Measurements from ENCODE around the gene KPNA4. TPM values are rescaled to one million over a fixed set of nuclear protein-coding genes. Genes with fewer than 3 reads are reported as not detected.
"Not testable (repeated sequence)": the region's sequence is repeated elsewhere in the genome, so short reads cannot be mapped to it uniquely, and the experiment has no call there.

KPNA4 gene
- polyA plus RNA-seq, 6 donors from 2014 or later = 6.2 to 11.1 (median 10.1) TPM

GRCh38 chr3:160532371-160532770 is 33.0 kb downstream of the KPNA4 start:
- Mint-ChIP-seq H3K4me3 (no peak overlapping the region), H3K27me3 (no peaks in the 10 kb centered on the region), H3K9me3 (no peaks in the 10 kb centered on the region), H3K27ac (peak overlapping the region in 3 of 6 donors; percentile 20 to 64 (median 44)), H3K36me3 (peaks cover 11 to 14% of the 10 kb centered on the region in 2 donors), H3K4me1 (peaks cover 0 to under 1% (median 0%) of the 10 kb centered on the region in 3 donors)
- DNase-seq = no peak
- no peak for ATAC-seq (ENCODE audit: low read depth in 2 of 2)

DNA sequence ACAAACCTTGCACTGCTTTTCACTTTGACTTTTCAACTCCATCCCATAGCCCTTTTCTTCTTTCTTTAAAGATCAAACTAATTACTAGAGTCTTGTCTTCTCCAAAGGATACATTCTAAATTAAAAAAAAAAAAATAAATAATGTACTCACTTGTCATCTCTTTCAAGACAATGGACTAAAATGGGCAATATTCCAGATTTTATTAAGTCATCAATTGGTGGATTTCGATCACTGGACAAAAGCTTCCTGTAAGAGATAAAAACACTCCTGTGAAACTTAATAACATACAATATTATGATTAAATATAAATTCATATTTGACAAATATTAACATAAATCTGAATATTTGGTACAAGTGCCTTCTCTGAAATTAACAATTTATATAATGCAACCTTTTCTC is 34.1 kb downstream of the KPNA4 start:
- ATAC-seq (ENCODE audit: low read depth in 2 of 2) (no peak), DNase-seq (no peak)
- Mint-ChIP-seq H3K36me3 (peaks cover 14 to 17% of the 10 kb centered on the region in 2 donors), H3K4me1 (no peaks in the 10 kb centered on the region), H3K27ac (peak overlapping the region in 2 of 6 donors; percentile 28 to 46), H3K9me3 (no peaks in the 10 kb centered on the region), H3K4me3 (no peak overlapping the region), H3K27me3 (no peaks in the 10 kb centered on the region)

- not testable (repeated sequence) for H3K4me3 Mint-ChIP-seq; H3K27me3 Mint-ChIP-seq; ATAC-seq (ENCODE audit: low read depth in 2 of 2); DNase-seq; H3K9me3 Mint-ChIP-seq; H3K4me1 Mint-ChIP-seq
- Mint-ChIP-seq H3K36me3 (peaks cover 16 to 18% of the 10 kb centered on the region in 2 donors), H3K27ac (peak overlapping the region in 1 of 6 donors; percentile 56)
These were observed 49.0 kb downstream of the KPNA4 start for GRCh38 chr3:160516391-160516790.

- Mint-ChIP-seq H3K4me1 (no peaks in the 10 kb centered on the region), H3K27ac (peak overlapping the region in 2 of 6 donors; percentile 12 to 66), H3K4me3 (no peak overlapping the region), H3K9me3 (no peaks in the 10 kb centered on the region), H3K27me3 (no peaks in the 10 kb centered on the region), H3K36me3 (peaks cover 7 to 15% of the 10 kb centered on the region in 2 donors)
- no peak for DNase-seq
- ATAC-seq (ENCODE audit: low read depth in 2 of 2) = no peak
These were observed 64.0 kb downstream of the KPNA4 start for GRCh38 chr3:160501325-160501724.

DNA sequence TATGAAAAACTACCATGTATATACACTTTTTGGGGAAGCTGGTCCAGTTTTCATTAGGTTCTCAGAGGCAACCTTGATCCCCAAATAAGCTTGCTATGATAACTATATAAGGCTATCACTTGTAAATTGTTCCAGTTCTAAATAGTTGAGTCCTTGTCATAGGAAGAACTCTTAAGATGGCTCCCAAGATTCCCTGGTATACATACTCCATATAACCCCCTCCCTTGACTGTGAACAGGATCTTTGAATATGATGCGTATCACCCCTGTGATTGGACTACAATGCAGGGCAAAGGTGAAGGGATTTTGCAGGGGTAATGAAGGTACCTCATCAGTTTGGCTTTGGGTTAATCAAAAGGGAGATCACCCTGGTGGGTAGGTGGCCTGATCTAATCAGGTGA is 67.2 kb downstream of the KPNA4 start:
- H3K27me3 Mint-ChIP-seq = no peaks in the 10 kb centered on the region
- H3K4me3 Mint-ChIP-seq = no peak overlapping the region
- DNase-seq (no peak), ATAC-seq (ENCODE audit: low read depth in 2 of 2) (no peak)
- H3K9me3 Mint-ChIP-seq = peaks cover 0 to 3% (median 0%) of the 10 kb centered on the region in 7 donors
- H3K36me3 Mint-ChIP-seq = peaks cover 7 to 12% of the 10 kb centered on the region in 2 donors
- no peaks in the 10 kb centered on the region for H3K4me1 Mint-ChIP-seq
- H3K27ac Mint-ChIP-seq = no peak overlapping the region

- Mint-ChIP-seq H3K27ac (no peak overlapping the region), H3K36me3 (no peaks in the 10 kb centered on the region), H3K9me3 (no peaks in the 10 kb centered on the region), H3K4me3 (no peak overlapping the region), H3K27me3 (no peaks in the 10 kb centered on the region), H3K4me1 (peaks cover 4 to 12% (median 5%) of the 10 kb centered on the region in 3 donors)
- DNase-seq (no peak), ATAC-seq (ENCODE audit: low read depth in 2 of 2) (no peak)
These were observed 75.2 kb downstream of the KPNA4 start for GRCh38 chr3:160490166-160490565.

GRCh38 chr3:160486459-160486869 is 78.9 kb downstream of the KPNA4 start:
- Mint-ChIP-seq H3K9me3 (no peaks in the 10 kb centered on the region), H3K4me3 (peak overlapping the region in 5 of 8 donors; percentile 15 to 89 (median 58)), H3K27ac (no peak overlapping the region), H3K4me1 (peaks cover 7 to 13% (median 7%) of the 10 kb centered on the region in 3 donors), H3K27me3 (peaks cover 0 to 5% (median 0%) of the 10 kb centered on the region in 3 donors), H3K36me3 (no peaks in the 10 kb centered on the region)
- peak; percentile 6 for DNase-seq
- ATAC-seq (ENCODE audit: low read depth in 2 of 2) = no peak

GRCh38 chr3:160482796-160483195 is 82.6 kb downstream of the KPNA4 start:
- Mint-ChIP-seq H3K27ac (peak overlapping the region in 1 of 6 donors; percentile 21), H3K36me3 (no peaks in the 10 kb centered on the region), H3K4me3 (no peak overlapping the region), H3K9me3 (no peaks in the 10 kb centered on the region), H3K27me3 (peaks cover 0 to 9% (median 0%) of the 10 kb centered on the region in 3 donors), H3K4me1 (peaks cover 7 to 13% (median 7%) of the 10 kb centered on the region in 3 donors)
- no peak for ATAC-seq (ENCODE audit: low read depth in 2 of 2)
- DNase-seq = no peak

GRCh38 chr3:160481856-160482255 is 83.5 kb downstream of the KPNA4 start:
- H3K4me3 Mint-ChIP-seq = no peak overlapping the region
- DNase-seq (no peak), ATAC-seq (ENCODE audit: low read depth in 2 of 2) (no peak)
- peaks cover 7 to 13% (median 7%) of the 10 kb centered on the region in 3 donors for H3K4me1 Mint-ChIP-seq
- peak overlapping the region in 2 of 6 donors; percentile 18 to 54 for H3K27ac Mint-ChIP-seq
- peaks cover 0 to 10% (median 0%) of the 10 kb centered on the region in 3 donors for H3K27me3 Mint-ChIP-seq
- no peaks in the 10 kb centered on the region for H3K9me3 Mint-ChIP-seq
- H3K36me3 Mint-ChIP-seq = no peaks in the 10 kb centered on the region

- DNase-seq (no peak), ATAC-seq (ENCODE audit: low read depth in 2 of 2) (no peak)
- Mint-ChIP-seq H3K4me3 (no peak overlapping the region), H3K27ac (peak overlapping the region in 1 of 6 donors; percentile 17), H3K4me1 (peaks cover 7 to 8% (median 7%) of the 10 kb centered on the region in 3 donors), H3K27me3 (peaks cover 0 to 10% (median 0%) of the 10 kb centered on the region in 3 donors), H3K36me3 (no peaks in the 10 kb centered on the region), H3K9me3 (no peaks in the 10 kb centered on the region)
These were observed 84.4 kb downstream of the KPNA4 start for GRCh38 chr3:160480931-160481330.

GRCh38 chr3:160479376-160479775 is 86.0 kb downstream of the KPNA4 start:
- Mint-ChIP-seq H3K4me1 (peaks cover 0 to 3% (median 0%) of the 10 kb centered on the region in 3 donors), H3K9me3 (no peaks in the 10 kb centered on the region), H3K27ac (no peak overlapping the region), H3K27me3 (peaks cover 0 to 10% (median 0%) of the 10 kb centered on the region in 3 donors), H3K36me3 (no peaks in the 10 kb centered on the region), H3K4me3 (no peak overlapping the region)
- DNase-seq (no peak), ATAC-seq (ENCODE audit: low read depth in 2 of 2) (no peak)

- ATAC-seq (ENCODE audit: low read depth in 2 of 2) (no peak), DNase-seq (no peak)
- Mint-ChIP-seq H3K27me3 (peaks cover 0 to 10% (median 0%) of the 10 kb centered on the region in 3 donors), H3K4me3 (no peak overlapping the region), H3K4me1 (peaks cover 0 to 3% (median 0%) of the 10 kb centered on the region in 3 donors), H3K27ac (no peak overlapping the region), H3K36me3 (no peaks in the 10 kb centered on the region), H3K9me3 (no peaks in the 10 kb centered on the region)
These were observed 87.0 kb downstream of the KPNA4 start for GRCh38 chr3:160478338-160478737.

DNA sequence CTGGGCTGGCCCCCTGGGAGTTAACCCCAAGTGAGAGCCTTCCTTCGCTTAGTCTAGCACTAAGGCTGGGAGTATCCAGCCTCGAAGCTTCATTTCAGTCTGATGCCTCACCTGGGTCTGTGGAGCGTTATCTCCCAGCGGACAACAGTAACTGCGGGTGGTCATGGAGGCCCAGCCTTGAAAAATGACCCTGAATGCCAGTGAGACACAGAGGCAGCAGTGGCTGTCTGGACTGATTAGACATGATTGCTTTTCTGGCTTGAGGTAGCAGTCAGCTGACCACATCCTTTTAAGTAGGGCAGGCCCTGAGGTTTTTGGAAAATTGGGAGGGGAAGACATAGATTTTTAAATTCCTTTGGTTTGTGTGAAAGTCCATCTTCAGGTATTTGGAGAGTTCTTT is 87.6 kb downstream of the KPNA4 start:
- no peak overlapping the region for H3K4me3 Mint-ChIP-seq
- no peak overlapping the region for H3K27ac Mint-ChIP-seq
- peaks cover 0 to 5% (median 0%) of the 10 kb centered on the region in 3 donors for H3K27me3 Mint-ChIP-seq
- DNase-seq (no peak), ATAC-seq (ENCODE audit: low read depth in 2 of 2) (no peak)
- no peaks in the 10 kb centered on the region for H3K9me3 Mint-ChIP-seq
- H3K4me1 Mint-ChIP-seq = peaks cover 0 to 3% (median 0%) of the 10 kb centered on the region in 3 donors
- H3K36me3 Mint-ChIP-seq = no peaks in the 10 kb centered on the region

- peaks cover 0 to 7% (median 2%) of the 10 kb centered on the region in 7 donors for H3K9me3 Mint-ChIP-seq
- ATAC-seq (ENCODE audit: low read depth in 2 of 2) (no peak), DNase-seq (no peak)
- H3K4me1 Mint-ChIP-seq = peaks cover 0 to 8% (median 4%) of the 10 kb centered on the region in 3 donors
- no peak overlapping the region for H3K4me3 Mint-ChIP-seq
- no peak overlapping the region for H3K27ac Mint-ChIP-seq
- H3K36me3 Mint-ChIP-seq = no peaks in the 10 kb centered on the region
- H3K27me3 Mint-ChIP-seq = peaks cover 0 to 5% (median 0%) of the 10 kb centered on the region in 3 donors
These were observed 89.5 kb downstream of the KPNA4 start for GRCh38 chr3:160475884-160476283.
